Suprapubic skin (tissue), 4 donors: Measurements from ENCODE around the gene AMOTL2. TPM values are rescaled to one million over a fixed set of nuclear protein-coding genes. Genes with fewer than 3 reads are reported as not detected.

ENCODE experiments used
- DNase-seq, 2 donors: peaks; one replicate each; pipeline ENCODE4 v3.0.0-alpha.2; 2019; ENCODE audit warnings: low spot score in 2 of 2
- H3K27ac ChIP-seq: fragments of 200-600 bp; sonication (generic); one replicate; pipeline ENCODE4 v1.5.1; 2019
- H3K27me3 ChIP-seq: fragments of 200-600 bp; sonication (generic); one replicate; pipeline ENCODE4 v1.5.1; 2019
- H3K36me3 ChIP-seq: fragments of 200-600 bp; sonication (generic); one replicate; pipeline ENCODE4 v1.5.1; 2019
- H3K4me1 ChIP-seq: fragments of 200-600 bp; sonication (generic); one replicate; pipeline ENCODE4 v1.5.1; 2019
- H3K4me3 ChIP-seq: fragments of 200-600 bp; sonication (generic); one replicate; pipeline ENCODE4 v1.5.1; 2019; ENCODE audit warnings: mild to moderate bottlenecking
- H3K9me3 ChIP-seq: fragments of 200-600 bp; sonication (generic); one replicate; pipeline ENCODE4 v1.5.1; 2019
- CTCF ChIP-seq, 2 donors: fragments of 200-600 bp in 1 of 2; fragments of 450-650 bp in 1 of 2; sonication (generic) in 1 of 2; IDR thresholded peaks; one replicate each; pipeline ENCODE4 v1.5.1; 2016 to 2019; ENCODE audit warnings: antibody characterized with exemption in 2 of 2, mild to moderate bottlenecking in 1 of 2, moderate library complexity in 1 of 2
- EP300 ChIP-seq: sonication (generic); formaldehyde crosslinking; IDR thresholded peaks from one replicate; pipeline ENCODE4 v1.6.1; 2017; ENCODE audit warnings: antibody characterized with exemption
- POLR2A ChIP-seq, 2 donors: fragments of 450-650 bp; IDR thresholded peaks; one replicate each; pipeline ENCODE4 v1.6.1; 2017; ENCODE audit warnings: antibody characterized with exemption in 2 of 2, mild to moderate bottlenecking in 2 of 2, moderate library complexity in 2 of 2
- POLR2AphosphoS5 ChIP-seq, 3 donors: sonication (generic); formaldehyde crosslinking; IDR thresholded peaks; one replicate each; pipeline ENCODE4 v1.6.1; 2017; ENCODE audit warnings: antibody characterized with exemption in 3 of 3
- WGBS: methylation state at CpG from one replicate; pipeline ENCODE4 v1.1.5; 2018; 5-methylcytosine and 5-hydroxymethylcytosine counted together
- total RNA-seq, 4 donors: library from RNA; depleted of rRNA; stranded (reverse); fragments of >200 nt; gene quantifications; one replicate each; pipeline ENCODE4 v1.1.0, GENCODE V29; 2016

Gene AMOTL2
- total RNA-seq, 4 donors from 2014 or later: 80.4 to 118 (median 95.8) TPM

- no peak for TF ChIP-seq EP300
- peak; percentile 91 to 100 for TF ChIP-seq CTCF (IDR thresholded peaks at IDR 0.05)
- no peak for TF ChIP-seq POLR2A (IDR thresholded peaks at IDR 0.05)
- peak in 2 of 3 donors; percentile 50 to 68 for TF ChIP-seq POLR2AphosphoS5 (IDR thresholded peaks at IDR 0.05)
- no peaks in the 10 kb centered on the region for H3K36me3 ChIP-seq
- DNase-seq: peak; percentile 93
- H3K9me3 ChIP-seq: no peaks in the 10 kb centered on the region
- no peaks in the 10 kb centered on the region for H3K27me3 ChIP-seq
- peaks cover 49% of the 10 kb centered on the region for H3K4me1 ChIP-seq
- under 1% methylated on average over 11 of the region's 11 CpGs for WGBS
- peak overlapping the region; percentile 72 for H3K27ac ChIP-seq
- no peak overlapping the region for H3K4me3 ChIP-seq
Measured at GRCh38 chr3:134308350-134308891, 65.8 kb downstream of the AMOTL2 start.

- Histone ChIP-seq H3K9me3 (no peaks in the 10 kb centered on the region), H3K4me1 (peaks cover 39% of the 10 kb centered on the region), H3K27me3 (no peaks in the 10 kb centered on the region), H3K27ac (no peak overlapping the region), H3K36me3 (no peaks in the 10 kb centered on the region), H3K4me3 (no peak overlapping the region)
- TF ChIP-seq EP300 (no peak), POLR2A (IDR thresholded peaks at IDR 0.05) (no peak), CTCF (IDR thresholded peaks at IDR 0.05) (no peak), POLR2AphosphoS5 (IDR thresholded peaks at IDR 0.05) (no peak)
- DNase-seq: no peak
- WGBS: 43% methylated on average over 2 of the region's 2 CpGs
Measured at GRCh38 chr3:134307425-134307824, 66.8 kb downstream of the AMOTL2 start.

- Histone ChIP-seq H3K36me3 (no peaks in the 10 kb centered on the region), H3K9me3 (no peaks in the 10 kb centered on the region), H3K27ac (no peak overlapping the region), H3K4me1 (peaks cover 29% of the 10 kb centered on the region), H3K4me3 (no peak overlapping the region), H3K27me3 (no peaks in the 10 kb centered on the region)
- 76% methylated on average over 7 of the region's 7 CpGs for WGBS
- DNase-seq: no peak
- no peak for TF ChIP-seq EP300
- no peak for TF ChIP-seq POLR2AphosphoS5 (IDR thresholded peaks at IDR 0.05)
- no peak for TF ChIP-seq CTCF (IDR thresholded peaks at IDR 0.05)
- no peak for TF ChIP-seq POLR2A (IDR thresholded peaks at IDR 0.05)
Measured at GRCh38 chr3:134306320-134306719, 67.9 kb downstream of the AMOTL2 start.

Other genes with a start within 250 kb of the AMOTL2 start
- gene RYK, start 123.6 kb downstream of the AMOTL2 start, total RNA-seq: 100 to 1,000 TPM in 1 of 4 donors, 10 to 100 TPM in 3; 65.5 to 214 (median 80.1) TPM
- gene ANAPC13, start 111.5 kb upstream of the AMOTL2 start, total RNA-seq: 10 to 100 TPM; 20.8 to 51.2 (median 46.0) TPM
- 10 to 100 TPM; 14.1 to 20.8 (median 16.5) TPM for gene CEP63, start 111.6 kb upstream of the AMOTL2 start, total RNA-seq